ENCODE results near the gene NMUR1. TPM values are rescaled to one million over a fixed set of nuclear protein-coding genes. Genes with fewer than 3 reads are reported as not detected.

The NMUR1 gene
- total and polyA plus RNA-seq, 8 donors: 0.38 to 1.1 (median 0.66) TPM

DNA sequence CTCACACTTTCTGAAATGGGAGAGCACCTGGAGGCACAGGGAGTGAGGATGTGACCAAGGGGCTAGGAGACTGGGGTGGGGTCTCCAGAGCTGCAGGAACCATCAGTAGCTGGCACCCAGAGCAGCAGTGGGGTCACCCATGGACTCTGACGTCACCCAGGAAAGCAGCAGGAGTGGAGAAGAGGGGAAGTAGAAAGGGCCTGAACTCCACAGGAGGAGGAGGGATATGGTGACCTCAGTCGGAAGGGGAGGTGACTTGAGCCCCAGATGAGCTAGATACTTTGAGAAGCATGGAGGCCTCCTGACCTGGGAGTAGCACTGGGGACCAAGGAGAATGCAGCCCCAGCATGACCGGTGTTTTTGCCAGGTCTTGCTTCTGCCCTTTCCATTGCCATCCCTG is 8.8 kb downstream of the NMUR1 start:
- Histone ChIP-seq H3K27me3 (no peaks in the 10 kb centered on the region), H3K36me3 (no peaks in the 10 kb centered on the region), H3K27ac (no peak overlapping the region), H3K4me3 (no peak overlapping the region), H3K4me1 (peaks cover 3 to 20% of the 10 kb centered on the region in 2 donors), H3K9me3 (no peaks in the 10 kb centered on the region)
- intact Hi-C loops (cut with DNase I): no loop called here
- ATAC-seq: no peak
- TF ChIP-seq, protein P1, sequence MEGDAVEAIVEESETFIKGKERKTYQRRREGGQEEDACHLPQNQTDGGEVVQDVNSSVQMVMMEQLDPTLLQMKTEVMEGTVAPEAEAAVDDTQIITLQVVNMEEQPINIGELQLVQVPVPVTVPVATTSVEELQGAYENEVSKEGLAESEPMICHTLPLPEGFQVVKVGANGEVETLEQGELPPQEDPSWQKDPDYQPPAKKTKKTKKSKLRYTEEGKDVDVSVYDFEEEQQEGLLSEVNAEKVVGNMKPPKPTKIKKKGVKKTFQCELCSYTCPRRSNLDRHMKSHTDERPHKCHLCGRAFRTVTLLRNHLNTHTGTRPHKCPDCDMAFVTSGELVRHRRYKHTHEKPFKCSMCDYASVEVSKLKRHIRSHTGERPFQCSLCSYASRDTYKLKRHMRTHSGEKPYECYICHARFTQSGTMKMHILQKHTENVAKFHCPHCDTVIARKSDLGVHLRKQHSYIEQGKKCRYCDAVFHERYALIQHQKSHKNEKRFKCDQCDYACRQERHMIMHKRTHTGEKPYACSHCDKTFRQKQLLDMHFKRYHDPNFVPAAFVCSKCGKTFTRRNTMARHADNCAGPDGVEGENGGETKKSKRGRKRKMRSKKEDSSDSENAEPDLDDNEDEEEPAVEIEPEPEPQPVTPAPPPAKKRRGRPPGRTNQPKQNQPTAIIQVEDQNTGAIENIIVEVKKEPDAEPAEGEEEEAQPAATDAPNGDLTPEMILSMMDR (IDR thresholded peaks at IDR 0.05): no peak
- no peak for DNase-seq

GRCh38 chr2:231519975-231520555 is 10.2 kb downstream of the NMUR1 start:
- intact Hi-C loops (cut with DNase I): loop anchor here in 1 of 2 donors (5.0 kb wide), 1 partner anchor 37 kb away; no protein-coding TSS in a partner anchor
- DNase-seq: no peak
- ATAC-seq: no peak

DNA sequence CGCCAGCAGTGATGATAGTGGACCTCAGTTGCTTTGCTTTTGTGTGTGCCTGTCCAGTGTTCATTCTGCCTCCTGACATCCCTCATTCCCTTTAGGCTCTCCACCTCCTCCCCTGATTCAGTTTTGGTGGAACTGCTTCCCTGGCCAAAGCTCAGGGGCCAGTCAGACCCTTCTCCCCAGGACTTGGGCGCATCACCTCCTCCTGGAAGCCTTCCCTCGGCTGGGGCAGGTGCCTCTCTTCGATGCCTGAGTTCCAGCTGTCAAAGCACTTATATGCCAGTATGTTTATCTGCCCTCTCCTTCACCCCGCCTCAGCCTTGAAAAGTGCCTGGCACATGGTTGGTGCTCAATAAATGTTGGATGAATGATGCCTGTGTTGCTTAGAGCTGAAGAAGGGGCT is 11.5 kb downstream of the NMUR1 start:
- DNase-seq: no peak
- Histone ChIP-seq H3K4me1 (peaks cover 2 to 17% of the 10 kb centered on the region in 2 donors), H3K36me3 (no peaks in the 10 kb centered on the region), H3K4me3 (no peak overlapping the region), H3K27ac (no peak overlapping the region), H3K27me3 (no peaks in the 10 kb centered on the region), H3K9me3 (no peaks in the 10 kb centered on the region)
- TF ChIP-seq, protein P1 (IDR thresholded peaks at IDR 0.05): no peak
- intact Hi-C loops (cut with DNase I): loop anchor here in 1 of 2 donors (5.0 kb wide), 1 partner anchor 39 kb away; no protein-coding TSS in a partner anchor
- no peak for ATAC-seq

More at GRCh38 chr2:231519975-231520555, 10.2 kb downstream of the NMUR1 start:
- no peaks in the 10 kb centered on the region for H3K27me3 ChIP-seq
- no peaks in the 10 kb centered on the region for H3K9me3 ChIP-seq
- no peaks in the 10 kb centered on the region for H3K36me3 ChIP-seq
- peaks cover 3 to 21% of the 10 kb centered on the region in 2 donors for H3K4me1 ChIP-seq
- TF ChIP-seq, protein P1 (IDR thresholded peaks at IDR 0.05): no peak
- no peak overlapping the region for H3K4me3 ChIP-seq
- H3K27ac ChIP-seq: peak overlapping the region in 1 of 2 donors; percentile 7

GRCh38 chr2:231515603-231516002 is 14.6 kb downstream of the NMUR1 start:
- DNase-seq: no peak
- Histone ChIP-seq H3K4me3 (no peak overlapping the region), H3K27ac (no peak overlapping the region), H3K4me1 (peaks cover 0 to 8% of the 10 kb centered on the region in 2 donors), H3K27me3 (no peaks in the 10 kb centered on the region), H3K36me3 (no peaks in the 10 kb centered on the region), H3K9me3 (no peaks in the 10 kb centered on the region)
- intact Hi-C loops (cut with DNase I): loop anchor here in 1 of 2 donors (5.0 kb wide), 1 partner anchor 42 kb away; no protein-coding TSS in a partner anchor
- TF ChIP-seq, protein P1 (IDR thresholded peaks at IDR 0.05): no peak
- ATAC-seq: no peak

DNA sequence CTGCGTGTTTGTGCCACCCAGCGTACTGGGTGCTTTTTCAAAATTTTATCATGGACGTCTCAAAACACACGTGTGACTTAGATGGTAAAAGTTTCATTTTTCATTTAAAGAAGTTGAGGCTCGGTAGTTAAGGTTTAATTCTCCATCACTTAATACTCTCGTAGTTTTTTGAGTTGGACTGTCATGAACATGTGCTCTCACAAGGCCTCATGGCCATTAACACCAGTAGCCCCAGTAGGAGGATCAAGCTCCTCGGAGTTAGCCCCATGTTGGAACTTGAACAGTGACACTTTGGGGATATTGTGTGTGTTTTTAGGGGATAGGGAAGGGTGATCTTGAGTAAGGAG is 15.3 kb downstream of the NMUR1 start:
- Histone ChIP-seq H3K9me3 (no peaks in the 10 kb centered on the region), H3K36me3 (no peaks in the 10 kb centered on the region), H3K4me1 (peaks cover 0 to 8% of the 10 kb centered on the region in 2 donors), H3K27ac (peak overlapping the region; percentile 83 to 89), H3K4me3 (peak overlapping the region; percentile 66 to 68), H3K27me3 (no peaks in the 10 kb centered on the region)
- intact Hi-C loops (cut with DNase I): loop anchor here in 1 of 2 donors (5.0 kb wide), 1 partner anchor 42 kb away; no protein-coding TSS in a partner anchor
- ATAC-seq: no peak
- TF ChIP-seq, protein P1 (IDR thresholded peaks at IDR 0.05): no peak
- no peak for DNase-seq
